GM10266 (cell line): ENCODE results near the gene TOGARAM2.

ENCODE experiments used
- DNase-seq: peaks from one replicate; pipeline ENCODE4 v3.0.0; 2012; ENCODE audit errors: extremely low spot score
- CTCF ChIP-seq: IDR thresholded peaks from 2 replicates; pipeline ENCODE4 v1.5.1; 2012; ENCODE audit warnings: mild to moderate bottlenecking, low read depth; ENCODE audit not compliant: control insufficient read depth, insufficient read depth; ENCODE audit errors: missing control alignments

The TOGARAM2 gene

GRCh38 chr2:28950941-28951630 lies 30.0 kb upstream of the TOGARAM2 start:
- DNase-seq, result no peak
- no peak for TF ChIP-seq CTCF

GRCh38 chr2:28951910-28952835 lies 28.9 kb upstream of the TOGARAM2 start:
- no peak for TF ChIP-seq CTCF
- no peak for DNase-seq

- TF ChIP-seq CTCF, result peak; percentile 25
- no peak for DNase-seq
These were observed 28.3 kb upstream of the TOGARAM2 start for GRCh38 chr2:28952836-28953211.

- DNase-seq, result no peak
These were observed 25.6 kb upstream of the TOGARAM2 start for GRCh38 chr2:28955467-28955866.

GRCh38 chr2:28956415-28956826 lies 24.7 kb upstream of the TOGARAM2 start:
- no peak for TF ChIP-seq CTCF

More at GRCh38 chr2:28955467-28955866, 25.6 kb upstream of the TOGARAM2 start:
- no peak for TF ChIP-seq CTCF

GRCh38 chr2:28956890-28957289 lies 24.2 kb upstream of the TOGARAM2 start:
- no peak for DNase-seq
- no peak for TF ChIP-seq CTCF

More at GRCh38 chr2:28956415-28956826, 24.7 kb upstream of the TOGARAM2 start:
- DNase-seq, result no peak

GRCh38 chr2:28958689-28959088 lies 22.4 kb upstream of the TOGARAM2 start:
- DNase-seq, result peak; percentile 66
- TF ChIP-seq CTCF, result peak; percentile 47
